HepG2 (cell line): Measurements from ENCODE around the gene UHMK1. TPM values are rescaled to one million over a fixed set of nuclear protein-coding genes. Genes with fewer than 3 reads are reported as not detected.

Experiments
- ATF1 ChIP-seq: IDR thresholded peaks from 2 replicates; pipeline ENCODE4 v1.6.1; 2016; ENCODE audit warnings: mild to moderate bottlenecking, control low read depth
- ELF3 ChIP-seq: IDR thresholded peaks from 2 replicates; pipeline ENCODE4 v1.6.1; 2016; ENCODE audit warnings: missing genetic modification reagents, missing compliant biosample characterization
- MZF1 ChIP-seq: sonication (generic); formaldehyde crosslinking; IDR thresholded peaks from 2 replicates; pipeline ENCODE4 v1.8.1; 2023; ENCODE audit warnings: mild to moderate bottlenecking, missing genetic modification reagents, borderline replicate concordance
- NCOR1 ChIP-seq: fragments of 200-600 bp; sonication (generic); IDR thresholded peaks from 2 replicates; pipeline ENCODE4 v1.7.0; 2017; ENCODE audit warnings: antibody characterized with exemption, low read length, borderline replicate concordance
- NRL ChIP-seq: sonication (generic); formaldehyde crosslinking; IDR thresholded peaks from 2 replicates; pipeline ENCODE4 v1.5.0; 2020; ENCODE audit warnings: missing genetic modification reagents, mild to moderate bottlenecking, moderate library complexity, borderline replicate concordance
- PHF21A ChIP-seq: sonication (generic); formaldehyde crosslinking; IDR thresholded peaks from 2 replicates; pipeline ENCODE4 v1.5.0; 2020; ENCODE audit warnings: mild to moderate bottlenecking, missing genetic modification reagents
- ZFX ChIP-seq: sonication (generic); formaldehyde crosslinking; IDR thresholded peaks from 2 replicates; pipeline ENCODE4 v1.4.0; 2020; ENCODE audit warnings: mild to moderate bottlenecking, low read depth, missing genetic modification reagents, moderate library complexity
- ZNF263 ChIP-seq: sonication (generic); formaldehyde crosslinking; IDR thresholded peaks from 2 replicates; pipeline ENCODE4 v1.4.0; 2020; ENCODE audit warnings: missing genetic modification reagents
- ZNF34 ChIP-seq: sonication (generic); formaldehyde crosslinking; IDR thresholded peaks from 2 replicates; pipeline ENCODE4 v1.4.0; 2020; ENCODE audit warnings: mild to moderate bottlenecking, missing genetic modification reagents, borderline replicate concordance
- ZNF569 ChIP-seq: sonication (generic); formaldehyde crosslinking; IDR thresholded peaks from 2 replicates; pipeline ENCODE4 v1.5.0; 2020; ENCODE audit warnings: mild to moderate bottlenecking, missing genetic modification reagents, moderate library complexity, borderline replicate concordance
- polyA plus RNA-seq, 8 experiments: library from polyadenylated mRNA; depleted of rRNA in 3 of 8; stranded (reverse) in 7 of 8; unstranded in 1 of 8; fragments of >200 nt; fragmentation: Illumina TruSeq in 4 of 8; extraction: Trizol in 4 of 8; gene quantifications; 2 replicates each; pipeline versions ENCODE4 v1.2.1 to v1.2.3, GENCODE V29; 2011 to 2016; ENCODE audit warnings: low read depth in 4 of 8, missing spikeins in 1 of 8, mixed read lengths in 1 of 8; ENCODE audit not compliant: insufficient read depth in 1 of 8
- total RNA-seq, 5 experiments: library from RNA; depleted of rRNA; stranded (reverse); fragments of >200 nt; fragmentation: Illumina TruSeq; extraction: Trizol; gene quantifications; 2 replicates each; pipeline ENCODE4 v1.2.3, GENCODE V29; 2016; ENCODE audit warnings: low read depth in 1 of 5
- TF ChIP-seq, protein P1 (sequence below): sonication (generic); formaldehyde crosslinking; IDR thresholded peaks from 2 replicates; pipeline ENCODE4 v1.5.1; 2020; ENCODE audit warnings: missing genetic modification reagents, mild to moderate bottlenecking, borderline replicate concordance
- TF ChIP-seq, protein P2 (sequence below): IDR thresholded peaks from 2 replicates; pipeline ENCODE4 v1.6.1; 2012; ENCODE audit warnings: low read depth, low read length, improper control_type of control experiment
- TF ChIP-seq, protein P3 (sequence below): fragments of 450-650 bp; IDR thresholded peaks from 2 replicates; pipeline ENCODE4 v1.6.1; 2016
- TF ChIP-seq, protein P4 (sequence below): IDR thresholded peaks from 2 replicates; pipeline ENCODE4 v1.6.1; 2016; ENCODE audit warnings: low read depth, borderline replicate concordance
- TF ChIP-seq, protein P5 (sequence below): IDR thresholded peaks from 2 replicates; pipeline ENCODE4 v1.6.1; 2016; ENCODE audit warnings: control low read depth
- TF ChIP-seq, protein P6 (sequence below): sonication (generic); formaldehyde crosslinking; IDR thresholded peaks from 2 replicates; pipeline ENCODE4 v1.8.1; 2023; ENCODE audit warnings: mild to moderate bottlenecking, missing genetic modification reagents
- TF ChIP-seq, protein P7 (sequence below): sonication (generic); formaldehyde crosslinking; IDR thresholded peaks from 2 replicates; pipeline ENCODE4 v1.4.0; 2020; ENCODE audit warnings: missing genetic modification reagents, mild to moderate bottlenecking, borderline replicate concordance

Gene UHMK1
- total and polyA plus RNA-seq, 2 of the 13 experiments (the other 11 are each of a cell fraction or from before 2014, with no cell fraction given) = 12.9 to 20.0 TPM

DNA sequence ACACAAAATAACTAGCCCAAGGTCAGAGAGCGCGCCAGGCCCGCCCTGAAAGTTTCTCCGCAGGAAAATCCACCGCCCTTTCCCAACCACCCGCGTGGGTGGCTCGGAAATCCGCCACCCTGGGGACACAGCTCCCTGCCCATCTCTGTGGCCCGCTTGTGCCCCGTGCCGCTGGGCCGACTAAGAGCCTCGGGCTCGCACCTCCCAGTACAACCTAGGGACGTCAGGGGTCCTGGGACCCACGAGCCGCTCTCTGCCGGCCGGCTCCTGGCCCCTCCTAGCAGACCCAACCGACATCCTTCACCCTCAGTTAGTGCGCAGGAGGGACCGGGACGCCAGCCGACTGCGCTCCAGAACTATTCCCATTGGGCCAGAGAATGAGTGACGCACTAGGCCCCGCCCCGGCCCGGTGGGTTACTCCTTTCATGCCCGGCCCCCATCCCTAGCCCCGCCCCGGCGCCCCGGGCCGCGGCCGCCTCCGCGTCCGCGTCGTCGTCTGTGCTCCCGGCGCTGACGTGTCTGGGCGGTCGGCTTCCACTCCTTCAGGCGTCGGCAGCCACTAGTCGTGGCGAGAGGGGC, 63.5 kb downstream of the UHMK1 start (continued):
- TF ChIP-seq, protein P1, sequence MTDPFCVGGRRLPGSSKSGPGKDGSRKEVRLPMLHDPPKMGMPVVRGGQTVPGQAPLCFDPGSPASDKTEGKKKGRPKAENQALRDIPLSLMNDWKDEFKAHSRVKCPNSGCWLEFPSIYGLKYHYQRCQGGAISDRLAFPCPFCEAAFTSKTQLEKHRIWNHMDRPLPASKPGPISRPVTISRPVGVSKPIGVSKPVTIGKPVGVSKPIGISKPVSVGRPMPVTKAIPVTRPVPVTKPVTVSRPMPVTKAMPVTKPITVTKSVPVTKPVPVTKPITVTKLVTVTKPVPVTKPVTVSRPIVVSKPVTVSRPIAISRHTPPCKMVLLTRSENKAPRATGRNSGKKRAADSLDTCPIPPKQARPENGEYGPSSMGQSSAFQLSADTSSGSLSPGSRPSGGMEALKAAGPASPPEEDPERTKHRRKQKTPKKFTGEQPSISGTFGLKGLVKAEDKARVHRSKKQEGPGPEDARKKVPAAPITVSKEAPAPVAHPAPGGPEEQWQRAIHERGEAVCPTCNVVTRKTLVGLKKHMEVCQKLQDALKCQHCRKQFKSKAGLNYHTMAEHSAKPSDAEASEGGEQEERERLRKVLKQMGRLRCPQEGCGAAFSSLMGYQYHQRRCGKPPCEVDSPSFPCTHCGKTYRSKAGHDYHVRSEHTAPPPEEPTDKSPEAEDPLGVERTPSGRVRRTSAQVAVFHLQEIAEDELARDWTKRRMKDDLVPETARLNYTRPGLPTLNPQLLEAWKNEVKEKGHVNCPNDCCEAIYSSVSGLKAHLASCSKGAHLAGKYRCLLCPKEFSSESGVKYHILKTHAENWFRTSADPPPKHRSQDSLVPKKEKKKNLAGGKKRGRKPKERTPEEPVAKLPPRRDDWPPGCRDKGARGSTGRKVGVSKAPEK (CRISPR knock-in tag) = 0 out of 2 replicates have a peak, but pooled peaks have one; percentile 40
- TF ChIP-seq ZFX (no peak; the same call in none of the 2 replicates), ELF3 (CRISPR knock-in tag) (peak; percentile 31; the same call in 1 of the 2 replicates), ZNF569 (CRISPR knock-in tag) (no peak), ZNF34 (no peak), NRL (CRISPR knock-in tag) (no peak; the same call in 1 of the 2 replicates), NCOR1 (0 out of 2 replicates have a peak, but pooled peaks have one; percentile 1), MZF1 (CRISPR knock-in tag) (no peak), PHF21A (CRISPR knock-in tag) (peak; percentile 61; the same call in 1 of the 2 replicates), ZNF263 (CRISPR knock-in tag) (peak; percentile 72; the same call in 1 of the 2 replicates), ATF1 (CRISPR knock-in tag) (peak; percentile 66; the same call in 1 of the 2 replicates)
- TF ChIP-seq, protein P2, sequence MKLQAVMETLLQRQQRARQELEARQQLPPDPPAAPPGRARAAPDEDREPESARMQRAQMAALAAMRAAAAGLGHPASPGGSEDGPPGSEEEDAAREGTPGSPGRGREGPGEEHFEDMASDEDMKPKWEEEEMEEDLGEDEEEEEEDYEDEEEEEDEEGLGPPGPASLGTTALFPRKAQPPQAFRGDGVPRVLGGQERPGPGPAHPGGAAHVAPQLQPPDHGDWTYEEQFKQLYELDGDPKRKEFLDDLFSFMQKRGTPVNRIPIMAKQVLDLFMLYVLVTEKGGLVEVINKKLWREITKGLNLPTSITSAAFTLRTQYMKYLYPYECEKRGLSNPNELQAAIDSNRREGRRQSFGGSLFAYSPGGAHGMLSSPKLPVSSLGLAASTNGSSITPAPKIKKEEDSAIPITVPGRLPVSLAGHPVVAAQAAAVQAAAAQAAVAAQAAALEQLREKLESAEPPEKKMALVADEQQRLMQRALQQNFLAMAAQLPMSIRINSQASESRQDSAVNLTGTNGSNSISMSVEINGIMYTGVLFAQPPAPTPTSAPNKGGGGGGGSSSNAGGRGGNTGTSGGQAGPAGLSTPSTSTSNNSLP = no peak
- TF ChIP-seq, protein P3, sequence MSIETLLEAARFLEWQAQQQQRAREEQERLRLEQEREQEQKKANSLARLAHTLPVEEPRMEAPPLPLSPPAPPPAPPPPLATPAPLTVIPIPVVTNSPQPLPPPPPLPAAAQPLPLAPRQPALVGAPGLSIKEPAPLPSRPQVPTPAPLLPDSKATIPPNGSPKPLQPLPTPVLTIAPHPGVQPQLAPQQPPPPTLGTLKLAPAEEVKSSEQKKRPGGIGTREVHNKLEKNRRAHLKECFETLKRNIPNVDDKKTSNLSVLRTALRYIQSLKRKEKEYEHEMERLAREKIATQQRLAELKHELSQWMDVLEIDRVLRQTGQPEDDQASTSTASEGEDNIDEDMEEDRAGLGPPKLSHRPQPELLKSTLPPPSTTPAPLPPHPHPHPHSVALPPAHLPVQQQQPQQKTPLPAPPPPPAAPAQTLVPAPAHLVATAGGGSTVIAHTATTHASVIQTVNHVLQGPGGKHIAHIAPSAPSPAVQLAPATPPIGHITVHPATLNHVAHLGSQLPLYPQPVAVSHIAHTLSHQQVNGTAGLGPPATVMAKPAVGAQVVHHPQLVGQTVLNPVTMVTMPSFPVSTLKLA = no peak
- TF ChIP-seq, protein P4, sequence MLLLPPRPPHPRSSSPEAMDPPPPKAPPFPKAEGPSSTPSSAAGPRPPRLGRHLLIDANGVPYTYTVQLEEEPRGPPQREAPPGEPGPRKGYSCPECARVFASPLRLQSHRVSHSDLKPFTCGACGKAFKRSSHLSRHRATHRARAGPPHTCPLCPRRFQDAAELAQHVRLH = peak; percentile 41; the same call in 1 of the 2 replicates
- TF ChIP-seq, protein P5, sequence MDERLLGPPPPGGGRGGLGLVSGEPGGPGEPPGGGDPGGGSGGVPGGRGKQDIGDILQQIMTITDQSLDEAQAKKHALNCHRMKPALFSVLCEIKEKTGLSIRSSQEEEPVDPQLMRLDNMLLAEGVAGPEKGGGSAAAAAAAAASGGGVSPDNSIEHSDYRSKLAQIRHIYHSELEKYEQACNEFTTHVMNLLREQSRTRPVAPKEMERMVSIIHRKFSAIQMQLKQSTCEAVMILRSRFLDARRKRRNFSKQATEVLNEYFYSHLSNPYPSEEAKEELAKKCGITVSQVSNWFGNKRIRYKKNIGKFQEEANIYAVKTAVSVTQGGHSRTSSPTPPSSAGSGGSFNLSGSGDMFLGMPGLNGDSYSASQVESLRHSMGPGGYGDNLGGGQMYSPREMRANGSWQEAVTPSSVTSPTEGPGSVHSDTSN (CRISPR knock-in tag) = peak; percentile 60
- TF ChIP-seq, protein P6, sequence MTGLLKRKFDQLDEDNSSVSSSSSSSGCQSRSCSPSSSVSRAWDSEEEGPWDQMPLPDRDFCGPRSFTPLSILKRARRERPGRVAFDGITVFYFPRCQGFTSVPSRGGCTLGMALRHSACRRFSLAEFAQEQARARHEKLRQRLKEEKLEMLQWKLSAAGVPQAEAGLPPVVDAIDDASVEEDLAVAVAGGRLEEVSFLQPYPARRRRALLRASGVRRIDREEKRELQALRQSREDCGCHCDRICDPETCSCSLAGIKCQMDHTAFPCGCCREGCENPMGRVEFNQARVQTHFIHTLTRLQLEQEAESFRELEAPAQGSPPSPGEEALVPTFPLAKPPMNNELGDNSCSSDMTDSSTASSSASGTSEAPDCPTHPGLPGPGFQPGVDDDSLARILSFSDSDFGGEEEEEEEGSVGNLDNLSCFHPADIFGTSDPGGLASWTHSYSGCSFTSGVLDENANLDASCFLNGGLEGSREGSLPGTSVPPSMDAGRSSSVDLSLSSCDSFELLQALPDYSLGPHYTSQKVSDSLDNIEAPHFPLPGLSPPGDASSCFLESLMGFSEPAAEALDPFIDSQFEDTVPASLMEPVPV (CRISPR knock-in tag) = 0 out of 2 replicates have a peak, but pooled peaks have one; percentile 1
- TF ChIP-seq, protein P7, sequence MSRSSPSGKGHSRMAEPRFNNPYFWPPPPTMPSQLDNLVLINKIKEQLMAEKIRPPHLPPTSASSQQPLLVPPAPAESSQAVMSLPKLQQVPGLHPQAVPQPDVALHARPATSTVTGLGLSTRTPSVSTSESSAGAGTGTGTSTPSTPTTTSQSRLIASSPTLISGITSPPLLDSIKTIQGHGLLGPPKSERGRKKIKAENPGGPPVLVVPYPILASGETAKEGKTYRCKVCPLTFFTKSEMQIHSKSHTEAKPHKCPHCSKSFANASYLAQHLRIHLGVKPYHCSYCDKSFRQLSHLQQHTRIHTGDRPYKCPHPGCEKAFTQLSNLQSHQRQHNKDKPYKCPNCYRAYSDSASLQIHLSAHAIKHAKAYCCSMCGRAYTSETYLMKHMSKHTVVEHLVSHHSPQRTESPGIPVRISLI = 0 out of 2 replicates have a peak, but pooled peaks have one; percentile 5
